Hypothalamus (tissue), 51 donors: ENCODE data around the gene ARSK.
A peak's percentile ranks its signal among the peaks of the same experiment; 100 is the strongest.

Experiments used
- DNase-seq, 51 donors: peaks; one replicate each; lab custom pipeline; 2025; lab: John Stamatoyannopoulos, UW

Gene ARSK

GRCh38 chr5:95563367-95563766 is 8.5 kb downstream of the ARSK start:
- no peak for DNase-seq

GRCh38 chr5:95564450-95564849 is 9.5 kb downstream of the ARSK start:
- DNase-seq = no peak

- no peak for DNase-seq
Observed at GRCh38 chr5:95565280-95565920, 10.5 kb downstream of the ARSK start.

GRCh38 chr5:95572016-95572415 is 17.1 kb downstream of the ARSK start:
- DNase-seq = no peak

GRCh38 chr5:95581576-95581975 is 26.7 kb downstream of the ARSK start:
- DNase-seq = no peak

DNA sequence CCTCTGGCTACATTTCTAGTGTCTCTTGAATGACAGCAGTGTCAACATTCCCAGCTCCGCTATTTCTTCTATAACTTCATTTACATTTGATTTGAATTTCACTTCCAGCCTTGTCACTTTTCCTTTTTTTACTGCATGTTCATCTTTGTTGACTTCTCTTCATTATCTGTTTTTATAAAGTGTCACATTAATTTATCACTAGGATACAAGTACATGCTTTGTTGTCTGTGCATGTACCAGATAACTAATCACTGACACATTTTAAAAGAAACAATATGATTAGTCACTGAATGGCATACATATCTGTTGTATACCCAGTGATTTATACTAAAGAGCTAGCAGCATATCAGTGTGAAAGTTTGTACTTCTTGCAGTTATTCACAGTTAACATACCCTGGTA is 29.1 kb downstream of the ARSK start:
- DNase-seq = no peak

- DNase-seq = no peak
Observed at GRCh38 chr5:95590880-95591279, 36.0 kb downstream of the ARSK start.

- no peak for DNase-seq
Observed at GRCh38 chr5:95591490-95591901, 36.6 kb downstream of the ARSK start.

- DNase-seq = no peak
Observed at GRCh38 chr5:95595289-95595931, 40.5 kb downstream of the ARSK start.

DNA sequence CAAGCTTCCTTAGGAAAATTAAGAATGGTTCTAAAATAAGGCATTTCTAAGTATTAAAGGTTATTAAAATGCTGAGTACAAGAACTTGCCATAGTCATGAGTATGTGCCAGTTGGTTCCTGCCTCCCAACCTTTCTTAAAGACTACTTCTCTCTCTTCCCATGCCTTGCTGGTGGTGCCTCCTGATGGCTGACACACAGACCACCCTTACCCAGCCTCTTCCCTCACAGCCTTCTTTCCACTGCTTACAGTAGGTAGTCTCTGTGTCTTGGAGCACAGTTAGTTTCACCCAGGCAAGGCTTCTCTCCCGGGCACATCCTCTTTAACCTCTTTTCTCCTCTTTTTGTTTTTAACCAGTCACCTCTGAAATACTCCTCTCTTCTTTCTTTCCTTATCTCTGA is 44.4 kb downstream of the ARSK start:
- no peak for DNase-seq

GRCh38 chr5:95600557-95600956 is 45.7 kb downstream of the ARSK start:
- no peak for DNase-seq

GRCh38 chr5:95605786-95606185 is 50.9 kb downstream of the ARSK start:
- DNase-seq = no peak

DNA sequence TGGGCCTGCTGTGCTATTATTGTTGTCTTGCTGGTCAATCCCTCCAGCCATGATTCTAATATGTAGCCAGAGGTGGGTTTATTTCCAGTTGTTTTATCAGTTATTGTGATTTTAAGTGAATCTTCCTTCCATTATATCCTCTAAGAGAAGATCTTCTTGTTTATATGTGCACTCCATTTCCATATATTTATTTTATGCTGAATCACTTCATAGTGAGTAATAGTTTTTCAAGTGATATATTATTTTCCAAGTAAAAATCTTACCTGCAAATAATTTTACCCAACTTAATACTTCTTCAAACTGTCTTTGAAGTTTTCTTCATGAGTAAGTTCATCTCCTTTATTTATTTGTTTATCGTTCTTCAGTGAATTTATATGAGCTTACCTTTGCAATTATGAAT is 51.5 kb downstream of the ARSK start:
- DNase-seq = no peak

DNA sequence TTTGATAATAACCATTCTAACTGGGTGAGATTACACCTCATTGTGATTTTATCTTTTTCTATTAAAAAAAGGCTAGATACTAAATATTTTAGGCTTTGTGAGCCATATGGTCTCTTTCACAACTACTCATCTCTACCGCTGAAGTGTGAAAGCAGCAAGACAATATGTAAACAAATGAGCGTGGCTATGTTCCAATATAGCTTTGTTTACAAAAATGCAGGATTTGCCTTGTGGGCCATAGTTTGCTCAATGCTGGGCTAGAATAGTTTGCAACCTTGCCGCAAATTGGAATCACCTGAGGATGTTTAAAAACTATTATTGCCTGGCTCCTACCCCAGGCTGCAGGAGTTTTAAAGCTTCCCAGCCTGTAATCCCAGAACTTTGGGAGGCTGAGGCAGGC is 54.8 kb downstream of the ARSK start:
- DNase-seq = no peak

DNA sequence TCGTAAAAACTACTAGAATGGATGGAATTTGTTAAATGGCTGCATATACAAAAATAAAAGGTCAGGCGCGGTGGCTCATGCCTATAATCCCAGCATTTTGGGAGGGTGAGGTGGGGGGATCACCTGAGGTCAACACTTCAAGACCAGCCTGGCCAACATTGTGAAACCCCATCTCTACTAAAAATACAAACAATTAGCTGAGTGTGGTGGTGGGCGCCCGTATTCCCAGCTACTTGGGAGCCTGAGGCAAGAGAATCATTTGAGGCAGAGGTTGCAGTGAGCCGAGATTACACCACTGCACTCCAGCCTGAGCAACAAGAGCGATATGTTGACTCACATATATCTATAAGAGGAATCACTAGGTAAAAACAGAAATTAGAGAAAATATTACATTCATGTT is 55.6 kb downstream of the ARSK start:
- DNase-seq = no peak

DNA sequence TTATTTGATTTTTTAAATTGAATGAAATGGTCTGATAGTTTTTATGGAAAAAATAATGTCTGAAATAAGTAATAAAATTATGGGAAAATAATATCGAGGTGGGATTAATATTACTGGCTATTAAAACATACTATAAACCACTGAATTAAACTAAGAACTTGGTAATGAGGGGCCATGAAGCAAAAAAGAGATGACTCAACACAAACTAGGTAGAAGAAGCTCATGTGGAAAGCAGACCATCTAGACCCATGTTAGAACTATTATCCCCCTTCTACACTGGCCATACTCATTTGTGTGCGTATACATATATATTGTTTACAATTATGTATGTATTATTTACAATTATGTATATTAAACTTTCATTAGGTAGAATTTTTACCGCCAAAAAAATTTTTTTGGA is 56.5 kb downstream of the ARSK start:
- DNase-seq = no peak

DNA sequence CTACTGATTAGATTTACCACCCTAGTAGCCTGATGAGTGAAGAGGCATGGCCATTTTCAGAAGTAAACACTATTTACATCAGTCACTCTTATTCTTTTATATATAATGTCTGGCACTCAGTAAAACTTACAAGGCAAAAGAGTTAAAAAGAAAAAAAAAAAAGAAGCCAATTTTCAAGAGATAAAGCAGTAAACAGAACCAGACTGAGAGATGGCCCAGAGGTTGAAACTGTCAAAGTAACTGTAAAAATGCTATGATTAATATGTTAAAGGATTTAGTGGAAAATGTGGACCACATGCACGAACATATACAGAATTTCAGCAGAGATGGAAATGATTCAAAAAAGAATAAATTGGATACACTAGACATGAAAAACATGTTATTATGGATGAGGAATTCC is 58.6 kb downstream of the ARSK start:
- no peak for DNase-seq

GRCh38 chr5:95615164-95615467 is 60.2 kb downstream of the ARSK start:
- DNase-seq = no peak

DNA sequence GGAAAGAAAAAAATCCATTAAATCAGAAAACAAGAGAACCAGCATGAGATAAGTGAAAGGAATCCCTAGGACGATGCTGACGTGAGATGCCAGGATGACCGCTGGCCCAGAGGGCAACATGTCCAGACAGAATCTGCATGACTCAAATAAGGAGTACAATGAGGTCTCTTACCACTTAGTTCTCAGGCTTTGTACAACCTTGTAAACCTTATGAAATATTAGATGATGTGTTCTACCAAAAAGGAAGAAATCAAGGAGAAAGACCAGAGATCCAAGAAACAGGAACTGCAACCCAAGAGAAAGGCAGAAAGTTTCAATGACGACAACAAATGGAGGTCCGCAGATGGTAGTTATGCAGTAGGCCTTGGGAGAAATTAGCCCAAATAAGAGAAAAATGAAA is 62.2 kb downstream of the ARSK start:
- no peak for DNase-seq

- no peak for DNase-seq
Observed at GRCh38 chr5:95619096-95619495, 64.2 kb downstream of the ARSK start.

DNA sequence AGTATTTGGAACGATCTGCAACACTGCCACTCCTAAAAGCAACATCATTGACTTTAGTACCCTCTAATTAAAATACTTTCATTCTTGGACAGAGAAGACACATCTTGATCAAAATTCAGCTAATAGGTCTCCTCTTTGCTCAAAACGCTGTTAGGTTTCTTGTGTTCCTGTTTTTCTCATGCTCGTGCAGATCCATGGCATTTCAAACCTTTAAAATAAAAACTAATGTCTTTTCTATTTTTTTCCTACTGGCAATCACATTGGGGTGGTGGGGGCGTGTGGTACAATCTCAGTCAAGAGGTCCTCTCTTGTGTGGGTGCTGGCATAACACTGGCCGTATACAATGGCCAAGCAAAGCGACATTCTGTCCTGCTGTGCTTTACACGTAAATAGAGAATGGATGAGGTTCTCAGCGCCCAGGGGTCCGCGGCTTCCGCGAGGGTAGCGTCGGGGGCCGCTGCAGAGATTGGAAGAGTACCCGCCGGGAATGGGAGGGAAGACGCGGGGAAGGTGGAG is 64.7 kb downstream of the ARSK start:
- peak in 1 of 51 donors; percentile 7 for DNase-seq

- DNase-seq = peak in 13 of 51 donors; percentile 5 to 44 (median 29)
Observed at GRCh38 chr5:95620030-95620869, 65.3 kb downstream of the ARSK start, which contains the start of gene GPR150. Gene GPR150, plus strand, starts transcription at chr5:95620087. Its CDS starts 189 bp downstream, at chr5:95620276.
